GM20431 (cell line): ENCODE measurements around the gene BZW1.

Experiments
- in situ Hi-C: fragments of 300-500 bp; cut with MseI, MboI; formaldehyde crosslinking; loops from one replicate; pipeline ENCODE4 v1.15.0; 2020; ENCODE audit warnings: low sequenced_read_pairs; ENCODE audit not compliant: unreplicated experiment

Gene BZW1

GRCh38 chr2:200864176-200865034, 52.7 kb downstream of the BZW1 start, which contains the start of gene CLK1:
Gene CLK1, minus strand, starts transcription at chr2:200864658. Its CDS starts 2,796 bp downstream, at chr2:200861862.
- in situ Hi-C loops = no loop called here

DNA sequence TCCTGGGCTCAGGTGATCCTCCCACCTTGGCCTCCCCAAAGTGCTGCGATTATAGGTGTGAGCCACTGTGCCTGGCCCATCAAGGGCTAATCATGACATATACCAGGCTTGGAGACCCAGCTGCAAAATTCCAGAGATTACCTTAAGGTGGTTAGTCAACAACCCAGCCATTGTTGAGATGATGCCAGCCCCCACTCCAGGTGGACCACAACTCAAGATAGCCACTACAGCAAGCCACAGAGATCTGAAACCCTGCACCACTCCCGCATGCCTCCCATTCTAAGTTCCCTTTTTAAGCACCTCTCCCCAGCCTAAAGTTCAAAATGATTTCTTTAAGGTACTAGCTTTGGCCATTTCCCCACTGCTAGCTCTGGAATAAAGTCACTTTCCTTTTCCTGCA, 57.3 kb downstream of the BZW1 start:
- in situ Hi-C loops = no loop called here

DNA sequence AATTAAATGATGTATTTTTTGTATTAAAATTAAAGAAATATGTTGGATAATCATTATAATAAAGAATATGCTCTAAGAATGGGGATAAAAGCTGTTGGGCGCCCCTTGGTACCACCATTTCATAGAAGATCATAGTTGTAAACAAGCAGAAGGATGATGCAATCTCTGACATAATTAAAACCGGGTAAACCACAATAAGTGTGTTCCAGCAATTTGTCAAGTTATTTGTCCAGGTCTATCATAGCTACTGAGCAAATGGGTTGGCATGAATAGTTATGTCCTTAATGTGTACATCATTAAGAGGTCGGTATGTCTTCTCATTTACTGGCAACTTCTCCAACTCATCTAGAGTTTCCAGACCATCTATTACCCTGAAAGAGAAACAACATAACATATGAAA, 59.4 kb downstream of the BZW1 start:
- in situ Hi-C loops = no loop called here

DNA sequence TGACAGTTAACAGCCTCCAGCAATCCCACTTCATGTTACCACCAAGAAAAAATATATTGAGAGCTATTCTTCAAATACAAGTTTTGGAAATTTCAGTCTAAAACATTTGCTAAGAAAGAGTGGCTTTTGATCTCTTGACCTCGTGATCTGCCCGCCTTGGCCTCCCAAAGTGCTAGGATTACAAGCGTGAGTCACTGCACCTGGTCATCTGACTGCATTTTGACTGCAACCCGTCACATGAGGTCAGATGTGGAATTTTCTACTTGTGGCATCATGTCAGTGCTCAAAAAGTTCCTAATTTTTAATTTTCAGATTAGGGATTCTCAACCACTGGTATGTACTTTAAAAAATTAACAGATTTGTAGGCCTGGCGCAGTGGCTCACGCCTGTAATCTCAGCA, 61.9 kb downstream of the BZW1 start:
- in situ Hi-C loops = no loop called here
